ENCODE data around the gene IBA57. TPM values are rescaled to one million over a fixed set of nuclear protein-coding genes. Genes with fewer than 3 reads are reported as not detected.

IBA57 gene
- total RNA-seq = 1 to 10 TPM; 3.4 to 4.1 (median 3.9) TPM

- H3K9me3 ChIP-seq = no peaks in the 10 kb centered on the region
- H3K27me3 ChIP-seq = no peaks in the 10 kb centered on the region
- H3K36me3 ChIP-seq = no peaks in the 10 kb centered on the region
- intact Hi-C loops (cut with DNase I; ENCODE audit: low total_unique reads) = loop anchor here (2.0 kb wide), 1 partner anchor 27 kb away; no protein-coding TSS in a partner anchor
- peak within 1 kb of the TSS; percentile 65 to 87 (median 73) for H3K4me3 ChIP-seq
- H3K27ac ChIP-seq = peak within 1 kb of the TSS; percentile 99 to 100
- peaks cover 5 to 6% of the 10 kb centered on the region in 2 donors for H3K4me1 ChIP-seq
- DNase-seq (ENCODE audit: low spot score in 2 of 2) = peak; percentile 99 to 100
- peak; percentile 17 for TF ChIP-seq POLR2A (IDR thresholded peaks at IDR 0.05)
- TF ChIP-seq CTCF (IDR thresholded peaks at IDR 0.05) = peak; percentile 71 to 98 (median 78)
- TF ChIP-seq POLR2AphosphoS5 (IDR thresholded peaks at IDR 0.05) = peak; percentile 52 to 90 (median 80)
Observed at GRCh38 chr1:228165372-228166169, at the start of gene IBA57. TSS of gene IBA57 (plus strand) at chr1:228165804. CDS start at chr1:228165817, 13 bp downstream.

- H3K4me1 ChIP-seq = no peaks in the 10 kb centered on the region
- DNase-seq (ENCODE audit: low spot score in 2 of 2) = no peak
- no peak overlapping the region for H3K4me3 ChIP-seq
- H3K27ac ChIP-seq = no peak overlapping the region
- no peaks in the 10 kb centered on the region for H3K36me3 ChIP-seq
- intact Hi-C loops (cut with DNase I; ENCODE audit: low total_unique reads) = no loop called here
- H3K27me3 ChIP-seq = no peaks in the 10 kb centered on the region
- no peak for TF ChIP-seq POLR2A (IDR thresholded peaks at IDR 0.05)
- no peak for TF ChIP-seq CTCF (IDR thresholded peaks at IDR 0.05)
- no peak for TF ChIP-seq POLR2AphosphoS5 (IDR thresholded peaks at IDR 0.05)
- H3K9me3 ChIP-seq = no peaks in the 10 kb centered on the region
Observed at GRCh38 chr1:228117335-228117734, 48.3 kb upstream of the IBA57 start.

GRCh38 chr1:228118040-228118439, 47.6 kb upstream of the IBA57 start:
- Histone ChIP-seq H3K4me1 (no peaks in the 10 kb centered on the region), H3K4me3 (no peak overlapping the region), H3K27ac (no peak overlapping the region), H3K36me3 (no peaks in the 10 kb centered on the region), H3K9me3 (no peaks in the 10 kb centered on the region), H3K27me3 (no peaks in the 10 kb centered on the region)
- intact Hi-C loops (cut with DNase I; ENCODE audit: low total_unique reads) = no loop called here
- DNase-seq (ENCODE audit: low spot score in 2 of 2) = no peak
- TF ChIP-seq POLR2AphosphoS5 (IDR thresholded peaks at IDR 0.05) (no peak), POLR2A (IDR thresholded peaks at IDR 0.05) (no peak), CTCF (IDR thresholded peaks at IDR 0.05) (no peak)

GRCh38 chr1:228120351-228120750, 45.3 kb upstream of the IBA57 start:
- H3K27ac ChIP-seq = peak overlapping the region; percentile 1 to 4
- TF ChIP-seq POLR2A (IDR thresholded peaks at IDR 0.05) (no peak), POLR2AphosphoS5 (IDR thresholded peaks at IDR 0.05) (no peak), CTCF (IDR thresholded peaks at IDR 0.05) (no peak)
- intact Hi-C loops (cut with DNase I; ENCODE audit: low total_unique reads) = no loop called here

GRCh38 chr1:228120857-228121489, 44.6 kb upstream of the IBA57 start:
- Histone ChIP-seq H3K4me3 (no peak overlapping the region), H3K27me3 (no peaks in the 10 kb centered on the region), H3K27ac (peak overlapping the region; percentile 4 to 14), H3K36me3 (no peaks in the 10 kb centered on the region), H3K9me3 (no peaks in the 10 kb centered on the region), H3K4me1 (no peaks in the 10 kb centered on the region)
- DNase-seq (ENCODE audit: low spot score in 2 of 2) = no peak
- TF ChIP-seq POLR2A (IDR thresholded peaks at IDR 0.05) = no peak
- no peak for TF ChIP-seq CTCF (IDR thresholded peaks at IDR 0.05)
- intact Hi-C loops (cut with DNase I; ENCODE audit: low total_unique reads) = no loop called here

More at GRCh38 chr1:228120351-228120750, 45.3 kb upstream of the IBA57 start:
- Histone ChIP-seq H3K4me3 (no peak overlapping the region), H3K9me3 (no peaks in the 10 kb centered on the region), H3K4me1 (no peaks in the 10 kb centered on the region), H3K36me3 (no peaks in the 10 kb centered on the region), H3K27me3 (no peaks in the 10 kb centered on the region)
- no peak for DNase-seq (ENCODE audit: low spot score in 2 of 2)
